Osteoblast (primary cell): ENCODE measurements around the gene RIN3. TPM values are rescaled to one million over a fixed set of nuclear protein-coding genes. Genes with fewer than 3 reads are reported as not detected.

ENCODE experiments used
- DNase-seq: peaks from one replicate; pipeline ENCODE4 v3.0.0; 2011; ENCODE audit warnings: low spot score, mixed read lengths; ENCODE audit not compliant: insufficient read length; ENCODE audit errors: missing footprints
- H2AFZ ChIP-seq: 2 replicates; pipeline ENCODE4 v1.6.0; 2011; ENCODE audit warnings: mild to moderate bottlenecking, low read length
- H3K27ac ChIP-seq: 2 replicates; pipeline ENCODE4 v1.5.1; 2011; ENCODE audit warnings: mild to moderate bottlenecking, low read depth, low read length, moderate library complexity
- H3K27me3 ChIP-seq: 2 replicates; pipeline ENCODE4 v1.6.0; 2012; ENCODE audit warnings: mild to moderate bottlenecking, control low read depth, inconsistent platforms, low read length, moderate library complexity; ENCODE audit not compliant: insufficient read depth
- H3K36me3 ChIP-seq: 2 replicates; pipeline ENCODE4 v1.5.1; 2011; ENCODE audit warnings: mild to moderate bottlenecking, low read length, control low read depth, moderate library complexity; ENCODE audit not compliant: insufficient read depth
- H3K4me1 ChIP-seq: 2 replicates; pipeline ENCODE4 v1.5.1; 2011; ENCODE audit warnings: mild to moderate bottlenecking, low read length, control low read depth, moderate library complexity; ENCODE audit not compliant: insufficient read depth
- H3K4me2 ChIP-seq: 2 replicates; pipeline ENCODE4 v1.6.0; 2011; ENCODE audit warnings: mild to moderate bottlenecking, low read length; ENCODE audit not compliant: insufficient read depth
- H3K4me3 ChIP-seq: fragments of 200-600 bp; sonication (generic); 3 replicates; pipeline ENCODE4 v1.5.1; 2012; ENCODE audit warnings: mild to moderate bottlenecking, low read length, inconsistent platforms; ENCODE audit not compliant: insufficient read depth
- H3K79me2 ChIP-seq: 2 replicates; pipeline ENCODE4 v1.6.0; 2012; ENCODE audit warnings: mild to moderate bottlenecking, low read length, control low read depth, inconsistent platforms; ENCODE audit not compliant: insufficient read depth
- H3K9me3 ChIP-seq: 2 replicates; pipeline ENCODE4 v1.5.1; 2011; ENCODE audit warnings: low read depth, low read length, control low read depth
- H4K20me1 ChIP-seq: 2 replicates; pipeline ENCODE4 v1.6.0; 2012; ENCODE audit warnings: mild to moderate bottlenecking, low read length, control low read depth; ENCODE audit not compliant: insufficient read depth
- CTCF ChIP-seq: IDR thresholded peaks from 2 replicates; pipeline ENCODE4 v1.5.1; 2011; ENCODE audit warnings: mild to moderate bottlenecking, low read depth, low read length, moderate library complexity; ENCODE audit errors: extremely low read depth
- total RNA-seq: library from RNA; depleted of rRNA; stranded (reverse); fragments of >200 nt; gene quantifications from 2 replicates; pipeline ENCODE4 v1.2.3, GENCODE V29; 2012

RIN3 gene
- total RNA-seq, 1 donor: 7.6 TPM

DNA sequence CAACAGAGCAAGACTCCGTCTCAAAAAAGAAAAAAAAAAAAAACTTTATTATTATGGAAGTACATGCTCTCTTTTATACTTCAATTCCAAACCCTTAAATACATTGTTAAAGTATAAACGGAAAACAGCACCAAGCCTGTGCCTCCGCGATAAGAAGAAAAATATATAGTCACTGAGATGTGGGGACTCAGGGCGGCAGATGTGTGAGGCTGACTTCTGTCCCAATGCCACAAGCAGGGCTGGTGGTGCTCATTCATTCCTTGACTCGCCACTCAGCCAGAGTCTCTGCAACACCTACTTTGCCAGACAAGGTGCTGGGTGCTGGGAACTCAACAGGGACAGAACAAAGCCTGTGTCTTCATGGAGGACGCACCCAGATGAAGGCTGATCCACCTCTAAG is 221.0 kb downstream of the RIN3 start:
- H4K20me1 ChIP-seq: peaks cover 26% of the 10 kb centered on the region
- H3K4me3 ChIP-seq: no peak overlapping the region
- peaks cover 8% of the 10 kb centered on the region for H3K4me1 ChIP-seq
- no peaks in the 10 kb centered on the region for H3K36me3 ChIP-seq
- H3K27ac ChIP-seq: no peak overlapping the region
- H3K27me3 ChIP-seq: peaks cover 17% of the 10 kb centered on the region
- H2AFZ ChIP-seq: no peak overlapping the region
- no peaks in the 10 kb centered on the region for H3K79me2 ChIP-seq
- H3K9me3 ChIP-seq: no peaks in the 10 kb centered on the region
- no peak overlapping the region for H3K4me2 ChIP-seq
- DNase-seq: no peak
- no peak for TF ChIP-seq CTCF

GRCh38 chr14:92735344-92735743 is 221.8 kb downstream of the RIN3 start:
- no peaks in the 10 kb centered on the region for H3K79me2 ChIP-seq
- H3K4me3 ChIP-seq: no peak overlapping the region
- H3K4me2 ChIP-seq: no peak overlapping the region
- no peaks in the 10 kb centered on the region for H3K9me3 ChIP-seq
- peaks cover 26% of the 10 kb centered on the region for H4K20me1 ChIP-seq
- H3K4me1 ChIP-seq: peaks cover 1% of the 10 kb centered on the region
- no peaks in the 10 kb centered on the region for H3K36me3 ChIP-seq
- H3K27ac ChIP-seq: no peak overlapping the region
- TF ChIP-seq CTCF: no peak
- H3K27me3 ChIP-seq: peaks cover 17% of the 10 kb centered on the region
- no peak overlapping the region for H2AFZ ChIP-seq
- no peak for DNase-seq

GRCh38 chr14:92737206-92737605 is 223.6 kb downstream of the RIN3 start:
- Histone ChIP-seq H3K4me2 (no peak overlapping the region), H3K9me3 (no peaks in the 10 kb centered on the region), H3K4me1 (no peaks in the 10 kb centered on the region), H2AFZ (no peak overlapping the region), H3K27ac (no peak overlapping the region), H3K27me3 (peaks cover 12% of the 10 kb centered on the region), H3K36me3 (no peaks in the 10 kb centered on the region), H4K20me1 (peaks cover 26% of the 10 kb centered on the region), H3K79me2 (no peaks in the 10 kb centered on the region), H3K4me3 (no peak overlapping the region)
- no peak for TF ChIP-seq CTCF
- no peak for DNase-seq

GRCh38 chr14:92737619-92738188 is 224.1 kb downstream of the RIN3 start:
- no peak for DNase-seq
- Histone ChIP-seq H4K20me1 (peaks cover 26% of the 10 kb centered on the region), H3K9me3 (no peaks in the 10 kb centered on the region), H3K4me2 (no peak overlapping the region), H3K27me3 (peaks cover 12% of the 10 kb centered on the region), H3K27ac (no peak overlapping the region), H3K36me3 (no peaks in the 10 kb centered on the region), H3K4me1 (no peaks in the 10 kb centered on the region), H3K4me3 (no peak overlapping the region), H3K79me2 (no peaks in the 10 kb centered on the region), H2AFZ (no peak overlapping the region)
- TF ChIP-seq CTCF: no peak

Other genes starting within 250 kb of the RIN3 start
- gene SLC24A4, start 190.6 kb upstream of the RIN3 start, total RNA-seq: under 0.01 TPM in 1 of 2 replicates, not detected in the other
- 67.5 and 89.4 TPM in 2 replicates for gene LGMN, start 234.8 kb downstream of the RIN3 start, total RNA-seq